Measurements from ENCODE around the gene ADAM10.

ADAM10 gene

DNA sequence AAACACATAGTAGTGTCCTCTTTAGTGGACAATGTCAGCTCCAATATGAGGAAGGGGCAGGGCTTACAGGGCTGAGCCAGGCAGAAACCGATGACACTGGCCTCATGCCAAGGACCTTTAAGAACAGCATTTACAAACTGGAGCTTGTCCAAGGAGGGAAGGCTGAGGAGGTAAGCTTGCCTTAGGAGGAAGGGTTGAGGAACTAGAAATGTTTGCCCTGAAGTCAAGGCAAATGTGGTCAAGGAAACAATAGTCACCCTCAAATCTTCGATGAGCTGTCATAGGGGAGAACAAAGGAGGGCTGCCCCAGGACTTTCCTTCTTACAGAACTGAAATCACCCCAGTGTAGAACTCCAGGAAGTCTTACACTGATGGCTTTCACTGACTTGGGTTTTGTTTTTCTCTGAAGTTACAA, 181.3 kb downstream of the ADAM10 start:
- Histone ChIP-seq H3K4me3 (ENCODE audit: low read length) (no peak overlapping the region), H3K4me1 (ENCODE audit: control insufficient read depth, low read depth, low read length) (no peaks in the 10 kb centered on the region), H3K9me3 (ENCODE audit: control insufficient read depth, low read depth, low read length) (no peaks in the 10 kb centered on the region), H3K36me3 (ENCODE audit: control insufficient read depth, low read depth, low read length) (no peaks in the 10 kb centered on the region), H3K27me3 (ENCODE audit: control insufficient read depth, insufficient read depth, low read length) (no peaks in the 10 kb centered on the region), H3K9ac (ENCODE audit: low read length) (no peak overlapping the region), H3K27ac (ENCODE audit: low read length) (no peak overlapping the region)

DNA sequence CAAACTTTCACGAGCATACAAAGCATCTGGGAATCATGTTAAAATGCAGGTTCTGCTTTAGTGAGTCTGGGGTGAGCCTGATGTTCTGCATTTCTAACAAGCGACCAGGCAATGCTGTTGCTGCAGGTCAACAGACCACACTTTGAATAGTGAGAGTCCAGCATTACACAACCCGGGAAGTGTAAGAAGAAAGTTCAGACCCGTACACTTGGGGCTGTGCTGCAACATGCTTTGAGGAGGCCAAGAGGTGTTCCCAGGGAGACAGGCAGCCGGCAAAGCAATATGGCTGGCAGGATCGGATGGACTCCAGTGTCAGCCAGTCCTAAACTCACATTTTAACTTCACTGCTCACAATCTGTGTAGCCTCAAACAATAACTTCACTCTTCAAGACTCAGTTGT, 183.5 kb downstream of the ADAM10 start:
- H3K9ac ChIP-seq (ENCODE audit: low read length): no peak overlapping the region
- no peaks in the 10 kb centered on the region for H3K4me1 ChIP-seq (ENCODE audit: control insufficient read depth, low read depth, low read length)
- no peaks in the 10 kb centered on the region for H3K27me3 ChIP-seq (ENCODE audit: control insufficient read depth, insufficient read depth, low read length)
- no peaks in the 10 kb centered on the region for H3K9me3 ChIP-seq (ENCODE audit: control insufficient read depth, low read depth, low read length)
- no peak overlapping the region for H3K4me3 ChIP-seq (ENCODE audit: low read length)
- no peak overlapping the region for H3K27ac ChIP-seq (ENCODE audit: low read length)
- no peaks in the 10 kb centered on the region for H3K36me3 ChIP-seq (ENCODE audit: control insufficient read depth, low read depth, low read length)

DNA sequence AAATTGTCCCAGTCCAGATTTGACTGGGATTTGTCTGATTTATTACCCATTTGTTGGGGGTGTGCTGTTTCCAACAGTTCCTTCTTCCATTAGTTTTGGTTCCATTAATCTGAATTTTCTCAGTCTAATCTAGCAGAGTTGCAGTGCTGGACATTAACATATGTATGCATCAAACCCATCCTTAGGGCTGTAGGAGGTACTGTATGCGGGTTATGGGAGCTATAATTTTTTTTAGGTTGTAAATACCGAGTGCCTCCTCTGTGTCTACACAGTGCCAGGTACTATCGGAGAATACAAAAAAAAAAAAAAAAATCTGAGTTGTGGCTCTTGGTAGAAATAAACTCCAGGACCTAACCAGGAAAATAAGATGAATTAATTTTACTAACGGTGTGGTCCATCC, 183.9 kb downstream of the ADAM10 start:
- Histone ChIP-seq H3K9ac (ENCODE audit: low read length) (no peak overlapping the region), H3K4me1 (ENCODE audit: control insufficient read depth, low read depth, low read length) (no peaks in the 10 kb centered on the region), H3K9me3 (ENCODE audit: control insufficient read depth, low read depth, low read length) (no peaks in the 10 kb centered on the region), H3K27ac (ENCODE audit: low read length) (no peak overlapping the region), H3K36me3 (ENCODE audit: control insufficient read depth, low read depth, low read length) (no peaks in the 10 kb centered on the region), H3K27me3 (ENCODE audit: control insufficient read depth, insufficient read depth, low read length) (no peaks in the 10 kb centered on the region), H3K4me3 (ENCODE audit: low read length) (no peak overlapping the region)

DNA sequence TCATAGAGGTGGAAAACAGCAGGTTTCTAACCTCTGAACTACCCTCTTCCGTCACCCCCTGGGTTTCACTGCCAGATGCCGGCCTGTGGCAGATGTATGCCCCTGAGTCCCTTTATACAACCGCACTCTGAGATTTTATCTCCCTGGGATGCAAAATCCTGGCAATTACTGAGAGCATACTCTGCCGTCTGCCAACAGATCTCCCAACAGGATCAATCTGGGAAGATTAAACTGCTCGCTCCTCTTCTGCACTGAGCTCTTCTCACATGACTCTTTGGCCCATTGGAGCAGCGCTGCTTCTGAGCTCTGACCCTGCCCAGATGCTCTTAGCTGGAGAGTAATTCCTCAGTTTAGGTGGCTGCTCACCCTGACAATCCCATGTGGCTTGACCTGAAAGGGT, 184.5 kb downstream of the ADAM10 start:
- H3K9ac ChIP-seq (ENCODE audit: low read length): no peak overlapping the region
- H3K4me3 ChIP-seq (ENCODE audit: low read length): no peak overlapping the region
- no peaks in the 10 kb centered on the region for H3K27me3 ChIP-seq (ENCODE audit: control insufficient read depth, insufficient read depth, low read length)
- H3K9me3 ChIP-seq (ENCODE audit: control insufficient read depth, low read depth, low read length): no peaks in the 10 kb centered on the region
- H3K36me3 ChIP-seq (ENCODE audit: control insufficient read depth, low read depth, low read length): no peaks in the 10 kb centered on the region
- H3K27ac ChIP-seq (ENCODE audit: low read length): no peak overlapping the region
- no peaks in the 10 kb centered on the region for H3K4me1 ChIP-seq (ENCODE audit: control insufficient read depth, low read depth, low read length)

DNA sequence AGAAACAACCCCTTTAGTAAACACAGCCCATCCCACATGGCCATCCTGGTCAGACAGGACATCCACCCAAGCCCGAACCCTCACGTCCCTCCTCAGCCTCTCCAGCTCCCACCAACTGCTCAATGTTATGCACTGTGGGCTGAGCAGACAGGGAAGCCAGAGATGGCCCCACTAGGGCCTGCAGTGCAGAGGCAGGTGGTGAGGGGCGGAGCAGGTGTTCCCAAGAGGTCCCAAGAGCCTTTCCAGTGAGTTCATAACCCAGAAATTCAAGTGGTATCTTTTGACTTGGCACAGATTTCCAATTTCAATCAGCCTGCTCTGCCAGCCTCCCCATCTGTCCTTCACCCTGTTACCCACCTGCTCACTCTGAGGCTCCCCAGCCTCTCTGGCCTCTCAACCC, 187.4 kb downstream of the ADAM10 start:
- no peaks in the 10 kb centered on the region for H3K36me3 ChIP-seq (ENCODE audit: control insufficient read depth, low read depth, low read length)
- no peaks in the 10 kb centered on the region for H3K4me1 ChIP-seq (ENCODE audit: control insufficient read depth, low read depth, low read length)
- no peak overlapping the region for H3K27ac ChIP-seq (ENCODE audit: low read length)
- H3K4me3 ChIP-seq (ENCODE audit: low read length): no peak overlapping the region
- no peaks in the 10 kb centered on the region for H3K27me3 ChIP-seq (ENCODE audit: control insufficient read depth, insufficient read depth, low read length)
- no peak overlapping the region for H3K9ac ChIP-seq (ENCODE audit: low read length)
- no peaks in the 10 kb centered on the region for H3K9me3 ChIP-seq (ENCODE audit: control insufficient read depth, low read depth, low read length)

DNA sequence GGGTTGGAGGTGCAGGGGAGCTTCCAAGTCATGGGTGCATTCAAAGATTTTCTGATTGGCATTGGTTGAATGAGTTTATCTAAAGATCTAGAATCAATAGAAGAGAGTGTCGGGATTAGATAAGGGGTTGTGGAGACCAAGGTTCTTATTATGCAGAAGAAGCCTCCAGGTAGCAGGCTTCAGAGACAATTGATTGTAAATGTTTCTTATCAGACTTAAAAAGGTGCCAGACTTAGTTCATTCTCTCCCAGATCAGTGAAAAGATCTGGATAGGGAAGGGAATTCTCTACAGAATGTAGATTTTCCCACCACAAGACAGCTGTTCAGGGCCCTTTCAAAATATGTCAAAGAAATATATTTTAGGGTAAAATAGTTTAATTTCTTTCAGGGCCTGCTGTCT, 188.2 kb downstream of the ADAM10 start:
- no peak overlapping the region for H3K9ac ChIP-seq (ENCODE audit: low read length)
- no peak overlapping the region for H3K4me3 ChIP-seq (ENCODE audit: low read length)
- H3K27ac ChIP-seq (ENCODE audit: low read length): no peak overlapping the region
- H3K9me3 ChIP-seq (ENCODE audit: control insufficient read depth, low read depth, low read length): no peaks in the 10 kb centered on the region
- H3K27me3 ChIP-seq (ENCODE audit: control insufficient read depth, insufficient read depth, low read length): no peaks in the 10 kb centered on the region
- no peaks in the 10 kb centered on the region for H3K4me1 ChIP-seq (ENCODE audit: control insufficient read depth, low read depth, low read length)
- H3K36me3 ChIP-seq (ENCODE audit: control insufficient read depth, low read depth, low read length): no peaks in the 10 kb centered on the region

DNA sequence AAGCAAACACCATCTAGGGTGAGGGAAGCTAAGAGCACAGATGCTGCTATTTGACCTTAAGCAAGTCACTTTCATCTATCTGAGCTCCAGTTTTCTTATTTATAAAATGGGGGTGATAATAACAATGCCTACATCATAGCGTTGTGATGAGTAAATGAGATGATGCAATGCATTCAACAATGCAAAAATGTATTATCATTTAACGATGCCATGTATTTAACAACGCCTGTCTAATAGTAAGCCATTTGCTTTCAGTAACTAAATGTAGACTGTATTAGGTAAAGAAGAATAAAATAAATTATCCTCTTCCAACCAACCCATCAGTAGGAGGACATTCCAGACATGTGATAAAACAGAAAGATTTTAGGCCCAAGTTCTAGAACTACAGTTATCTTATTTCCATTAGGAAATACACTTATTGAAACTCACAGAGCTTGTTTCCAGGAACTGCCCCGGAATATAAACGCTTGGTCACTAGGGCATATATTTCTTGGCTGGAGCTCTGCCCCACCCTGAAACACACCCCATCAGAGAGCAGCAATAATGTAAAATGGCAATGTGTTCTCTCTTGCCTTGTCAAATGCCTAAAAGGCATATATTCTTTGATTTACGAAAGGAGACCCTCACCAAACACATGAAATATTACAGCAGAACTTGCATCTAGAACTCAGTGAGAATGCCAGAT, 189.5 kb downstream of the ADAM10 start:
- Histone ChIP-seq H3K27me3 (ENCODE audit: control insufficient read depth, insufficient read depth, low read length) (no peaks in the 10 kb centered on the region), H3K4me1 (ENCODE audit: control insufficient read depth, low read depth, low read length) (peaks cover 6% of the 10 kb centered on the region), H3K36me3 (ENCODE audit: control insufficient read depth, low read depth, low read length) (no peaks in the 10 kb centered on the region), H3K27ac (ENCODE audit: low read length) (no peak overlapping the region), H3K9ac (ENCODE audit: low read length) (no peak overlapping the region), H3K9me3 (ENCODE audit: control insufficient read depth, low read depth, low read length) (no peaks in the 10 kb centered on the region), H3K4me3 (ENCODE audit: low read length) (no peak overlapping the region)

DNA sequence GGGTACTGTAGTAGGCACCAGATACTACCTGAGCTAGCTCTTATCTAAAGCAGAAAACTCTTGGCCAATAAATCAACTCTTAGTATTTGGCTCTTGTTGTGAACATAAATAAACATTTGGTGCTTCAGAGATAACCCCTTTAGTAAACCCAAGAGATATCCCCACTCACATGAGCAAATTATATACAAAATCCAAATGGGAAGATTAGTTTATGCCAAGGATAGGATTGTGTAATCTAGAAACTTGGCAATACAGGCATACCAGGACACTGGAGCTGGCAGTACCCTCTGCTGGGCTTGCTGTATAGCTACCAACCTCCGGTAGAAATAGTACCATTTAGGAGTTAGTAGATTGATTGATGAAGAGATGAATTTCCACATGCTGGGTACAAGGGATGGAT, 190.7 kb downstream of the ADAM10 start:
- Histone ChIP-seq H3K9me3 (ENCODE audit: control insufficient read depth, low read depth, low read length) (no peaks in the 10 kb centered on the region), H3K4me3 (ENCODE audit: low read length) (no peak overlapping the region), H3K4me1 (ENCODE audit: control insufficient read depth, low read depth, low read length) (peaks cover 9% of the 10 kb centered on the region), H3K27me3 (ENCODE audit: control insufficient read depth, insufficient read depth, low read length) (no peaks in the 10 kb centered on the region), H3K36me3 (ENCODE audit: control insufficient read depth, low read depth, low read length) (no peaks in the 10 kb centered on the region), H3K9ac (ENCODE audit: low read length) (no peak overlapping the region), H3K27ac (ENCODE audit: low read length) (no peak overlapping the region)

DNA sequence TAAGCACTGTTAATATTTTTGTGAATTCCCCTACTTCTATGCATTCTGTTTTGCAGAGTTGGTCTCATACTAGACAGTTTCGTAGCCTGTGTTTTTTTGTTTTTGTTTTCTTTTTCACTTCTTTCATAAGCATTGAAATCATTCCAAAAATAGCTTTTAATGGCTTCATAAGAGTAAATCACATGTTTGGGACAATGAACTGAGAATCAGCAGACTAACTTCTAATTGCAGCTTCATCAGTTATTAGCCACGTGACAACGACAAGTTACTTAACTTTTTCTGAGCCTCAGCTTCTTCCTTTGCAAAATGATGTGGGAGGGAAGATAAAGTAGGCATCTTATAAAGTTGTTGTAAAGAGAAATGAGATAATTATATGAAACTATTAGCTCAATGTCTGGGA, 193.0 kb downstream of the ADAM10 start:
- Histone ChIP-seq H3K27ac (ENCODE audit: low read length) (no peak overlapping the region), H3K9ac (ENCODE audit: low read length) (no peak overlapping the region), H3K27me3 (ENCODE audit: control insufficient read depth, insufficient read depth, low read length) (no peaks in the 10 kb centered on the region), H3K4me1 (ENCODE audit: control insufficient read depth, low read depth, low read length) (peaks cover 9% of the 10 kb centered on the region), H3K9me3 (ENCODE audit: control insufficient read depth, low read depth, low read length) (no peaks in the 10 kb centered on the region), H3K4me3 (ENCODE audit: low read length) (no peak overlapping the region), H3K36me3 (ENCODE audit: control insufficient read depth, low read depth, low read length) (no peaks in the 10 kb centered on the region)

DNA sequence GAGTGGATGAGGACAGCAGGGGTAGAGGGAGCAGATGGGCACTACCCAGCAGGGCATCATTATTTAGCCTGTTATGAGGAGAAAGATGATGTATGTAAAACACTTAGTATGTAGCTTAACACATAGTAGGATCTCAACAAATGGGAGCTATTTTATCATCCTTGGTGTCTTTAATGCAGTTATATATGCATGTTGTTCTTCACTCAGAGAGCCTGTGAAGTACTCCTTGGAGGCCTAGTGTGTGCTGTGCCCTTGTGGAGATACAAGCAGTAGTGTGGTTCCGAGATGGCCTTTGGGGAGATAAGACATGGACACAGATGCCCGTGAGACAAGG, 193.5 kb downstream of the ADAM10 start:
- Histone ChIP-seq H3K9ac (ENCODE audit: low read length) (no peak overlapping the region), H3K27ac (ENCODE audit: low read length) (no peak overlapping the region), H3K9me3 (ENCODE audit: control insufficient read depth, low read depth, low read length) (no peaks in the 10 kb centered on the region), H3K27me3 (ENCODE audit: control insufficient read depth, insufficient read depth, low read length) (no peaks in the 10 kb centered on the region), H3K36me3 (ENCODE audit: control insufficient read depth, low read depth, low read length) (no peaks in the 10 kb centered on the region), H3K4me3 (ENCODE audit: low read length) (no peak overlapping the region), H3K4me1 (ENCODE audit: control insufficient read depth, low read depth, low read length) (peaks cover 9% of the 10 kb centered on the region)

DNA sequence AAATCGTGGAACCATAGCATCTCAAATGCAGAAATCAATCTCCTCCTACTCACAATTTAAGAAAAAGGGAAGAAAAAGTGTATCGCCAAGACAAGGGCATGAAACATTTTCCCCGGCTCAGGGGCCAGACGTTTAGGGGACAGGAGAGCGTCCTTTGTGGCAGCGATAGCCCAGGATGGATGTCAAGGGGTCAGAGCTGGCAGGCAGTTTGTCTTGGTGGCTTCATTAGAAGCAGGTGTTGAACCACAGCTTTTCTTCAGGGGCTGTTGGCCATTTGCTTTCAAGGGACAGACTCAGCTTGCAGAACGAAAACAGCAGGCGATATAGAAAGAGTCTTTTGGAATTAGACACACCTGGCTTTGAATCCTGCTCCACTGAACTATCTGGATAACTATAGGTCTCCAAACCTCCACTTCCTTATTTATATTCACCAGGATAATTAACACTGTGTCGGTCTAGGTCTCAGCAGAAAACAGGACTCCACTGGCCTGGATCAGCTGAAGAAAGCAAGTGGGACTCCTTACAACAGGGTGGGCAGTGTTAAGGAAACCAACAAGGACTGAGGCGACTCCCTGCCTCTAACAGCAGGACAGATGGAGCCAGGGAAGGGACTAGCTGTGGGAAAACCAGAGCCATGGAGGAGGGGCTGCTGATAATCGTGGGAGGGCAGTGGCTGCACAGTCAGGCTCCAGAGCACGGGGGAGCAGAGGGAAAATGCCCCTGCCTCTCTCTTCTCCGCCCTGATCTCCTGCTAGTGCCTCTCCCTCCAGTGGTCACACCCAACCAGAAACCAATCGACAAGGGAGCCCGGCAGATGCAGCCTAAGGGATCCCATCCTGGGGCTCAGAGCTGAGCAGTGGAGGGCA, 194.1 kb downstream of the ADAM10 start:
- Histone ChIP-seq H3K27me3 (ENCODE audit: control insufficient read depth, insufficient read depth, low read length) (no peaks in the 10 kb centered on the region), H3K9ac (ENCODE audit: low read length) (no peak overlapping the region), H3K4me3 (ENCODE audit: low read length) (no peak overlapping the region), H3K27ac (ENCODE audit: low read length) (no peak overlapping the region), H3K36me3 (ENCODE audit: control insufficient read depth, low read depth, low read length) (no peaks in the 10 kb centered on the region), H3K9me3 (ENCODE audit: control insufficient read depth, low read depth, low read length) (no peaks in the 10 kb centered on the region), H3K4me1 (ENCODE audit: control insufficient read depth, low read depth, low read length) (peaks cover 9% of the 10 kb centered on the region)

DNA sequence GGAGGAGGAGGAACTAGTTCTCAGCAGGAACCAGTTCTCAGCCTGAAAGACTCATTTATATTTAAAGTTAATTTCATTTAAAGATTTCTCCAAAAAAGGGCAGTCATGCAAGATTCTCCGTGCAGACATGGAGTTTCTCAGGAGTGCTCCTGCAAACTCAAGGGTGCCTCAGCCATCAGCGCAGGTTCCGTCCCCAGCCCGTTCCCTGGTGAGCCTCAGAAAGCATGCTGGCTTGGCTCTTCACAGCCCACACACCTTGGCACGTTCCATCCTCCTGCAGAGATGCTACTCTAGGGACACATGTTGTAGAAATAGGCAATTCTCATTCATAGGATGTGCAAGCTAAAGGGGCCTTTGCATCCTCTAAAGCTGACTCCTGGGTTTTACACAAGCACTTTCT, 194.7 kb downstream of the ADAM10 start:
- Histone ChIP-seq H3K9me3 (ENCODE audit: control insufficient read depth, low read depth, low read length) (no peaks in the 10 kb centered on the region), H3K27ac (ENCODE audit: low read length) (no peak overlapping the region), H3K4me3 (ENCODE audit: low read length) (no peak overlapping the region), H3K4me1 (ENCODE audit: control insufficient read depth, low read depth, low read length) (peaks cover 9% of the 10 kb centered on the region), H3K9ac (ENCODE audit: low read length) (no peak overlapping the region), H3K27me3 (ENCODE audit: control insufficient read depth, insufficient read depth, low read length) (no peaks in the 10 kb centered on the region), H3K36me3 (ENCODE audit: control insufficient read depth, low read depth, low read length) (no peaks in the 10 kb centered on the region)
